ENCODE results near the gene SLC22A5.
A peak's percentile ranks its signal among the peaks of the same experiment; 100 is the strongest.
"Not testable (repeated sequence)": the region's sequence is repeated elsewhere in the genome, so short reads cannot be mapped to it uniquely, and the experiment has no call there.

The SLC22A5 gene

GRCh38 chr5:132411304-132412013, 41.9 kb downstream of the SLC22A5 start:
- H3K9me2 ChIP-seq (replicated peaks; ENCODE audit: insufficient read depth, low read length) = no peaks in the 10 kb centered on the region
- no peaks in the 10 kb centered on the region for H3K9me3 ChIP-seq (replicated peaks; ENCODE audit: insufficient read depth, low read length)
- peak overlapping the region; percentile 83 for H3K4me3 ChIP-seq (ENCODE audit: low read length)
- H3K27ac ChIP-seq (ENCODE audit: low read length) = peak overlapping the region; percentile 96
- peaks cover 79% of the 10 kb centered on the region for H3K79me2 ChIP-seq (ENCODE audit: low read length)
- TF ChIP-seq EZH2phosphoT487 (IDR thresholded peaks at IDR 0.05; ENCODE audit: low read length) (no peak), CTCF (IDR thresholded peaks at IDR 0.05; ENCODE audit: low read length) (no peak), EZH2 (optimal IDR thresholded peaks at IDR 0.05; ENCODE audit: low read depth, low read length) (no peak)
- H3K36me3 ChIP-seq (replicated peaks; ENCODE audit: insufficient read depth, low read length) = no peaks in the 10 kb centered on the region
- H3K4me1 ChIP-seq (ENCODE audit: low read length) = peaks cover 38% of the 10 kb centered on the region
- H2AFZ ChIP-seq (ENCODE audit: low read length) = no peak overlapping the region; the same call in 1 of the 2 replicates
- H3K4me2 ChIP-seq (ENCODE audit: low read depth, low read length) = peak overlapping the region; percentile 96
- no peaks in the 10 kb centered on the region for H4K20me1 ChIP-seq (ENCODE audit: insufficient read depth, low read length)
- H3K27me3 ChIP-seq (replicated peaks; ENCODE audit: insufficient read depth, low read length) = no peaks in the 10 kb centered on the region
- DNase-seq = peak; percentile 53
- H3K9ac ChIP-seq (ENCODE audit: low read length) = peak overlapping the region; percentile 99
- peaks cover 51% of the 10 kb centered on the region for H3F3A ChIP-seq (ENCODE audit: insufficient read depth, low read length)

- Histone ChIP-seq H3K79me2 (ENCODE audit: low read length) (peaks cover 93% of the 10 kb centered on the region), H3K27ac (ENCODE audit: low read length) (peak overlapping the region; percentile 96), H3K4me2 (ENCODE audit: low read depth, low read length) (peak overlapping the region; percentile 96)
These were observed 44.1 kb downstream of the SLC22A5 start for GRCh38 chr5:132413567-132413966.

GRCh38 chr5:132414634-132415378, 45.3 kb downstream of the SLC22A5 start:
- Histone ChIP-seq H3K27me3 (replicated peaks; ENCODE audit: insufficient read depth, low read length) (no peaks in the 10 kb centered on the region), H3K79me2 (ENCODE audit: low read length) (peaks cover 92% of the 10 kb centered on the region), H3K27ac (ENCODE audit: low read length) (peak overlapping the region; percentile 96), H3K4me1 (ENCODE audit: low read length) (peaks cover 50% of the 10 kb centered on the region), H3K36me3 (replicated peaks; ENCODE audit: insufficient read depth, low read length) (no peaks in the 10 kb centered on the region), H3K9me2 (replicated peaks; ENCODE audit: insufficient read depth, low read length) (no peaks in the 10 kb centered on the region), H3F3A (ENCODE audit: insufficient read depth, low read length) (peaks cover 58% of the 10 kb centered on the region), H3K9me3 (replicated peaks; ENCODE audit: insufficient read depth, low read length) (no peaks in the 10 kb centered on the region), H3K4me2 (ENCODE audit: low read depth, low read length) (peak overlapping the region; percentile 96), H3K9ac (ENCODE audit: low read length) (peak overlapping the region; percentile 99; the same call in 1 of the 2 replicates), H2AFZ (ENCODE audit: low read length) (no peak overlapping the region), H3K4me3 (ENCODE audit: low read length) (peak overlapping the region; percentile 28), H4K20me1 (ENCODE audit: insufficient read depth, low read length) (no peaks in the 10 kb centered on the region)
- peak; percentile 67 for DNase-seq
- TF ChIP-seq EZH2phosphoT487 (IDR thresholded peaks at IDR 0.05; ENCODE audit: low read length) (no peak), CTCF (IDR thresholded peaks at IDR 0.05; ENCODE audit: low read length) (no peak), EZH2 (optimal IDR thresholded peaks at IDR 0.05; ENCODE audit: low read depth, low read length) (no peak)

More at GRCh38 chr5:132413567-132413966, 44.1 kb downstream of the SLC22A5 start:
- Histone ChIP-seq H3K9ac (ENCODE audit: low read length) (peak overlapping the region; percentile 99), H2AFZ (ENCODE audit: low read length) (no peak overlapping the region), H3K36me3 (replicated peaks; ENCODE audit: insufficient read depth, low read length) (no peaks in the 10 kb centered on the region), H3K9me3 (replicated peaks; ENCODE audit: insufficient read depth, low read length) (no peaks in the 10 kb centered on the region), H3K4me3 (ENCODE audit: low read length) (peak overlapping the region; percentile 83), H3K4me1 (ENCODE audit: low read length) (peaks cover 47% of the 10 kb centered on the region), H4K20me1 (ENCODE audit: insufficient read depth, low read length) (no peaks in the 10 kb centered on the region), H3K9me2 (replicated peaks; ENCODE audit: insufficient read depth, low read length) (no peaks in the 10 kb centered on the region), H3F3A (ENCODE audit: insufficient read depth, low read length) (peaks cover 51% of the 10 kb centered on the region), H3K27me3 (replicated peaks; ENCODE audit: insufficient read depth, low read length) (no peaks in the 10 kb centered on the region)
- no peak for TF ChIP-seq EZH2phosphoT487 (IDR thresholded peaks at IDR 0.05; ENCODE audit: low read length)
- TF ChIP-seq CTCF (IDR thresholded peaks at IDR 0.05; ENCODE audit: low read length) = no peak
- no peak for TF ChIP-seq EZH2 (optimal IDR thresholded peaks at IDR 0.05; ENCODE audit: low read depth, low read length)
- peak; percentile 12 for DNase-seq

- not testable (repeated sequence) for H3K9me2 ChIP-seq (replicated peaks; ENCODE audit: insufficient read depth, low read length); H2AFZ ChIP-seq (ENCODE audit: low read length); H3K36me3 ChIP-seq (replicated peaks; ENCODE audit: insufficient read depth, low read length); H3K27me3 ChIP-seq (replicated peaks; ENCODE audit: insufficient read depth, low read length); DNase-seq; H3K9me3 ChIP-seq (replicated peaks; ENCODE audit: insufficient read depth, low read length); H4K20me1 ChIP-seq (ENCODE audit: insufficient read depth, low read length)
- H3K9ac ChIP-seq (ENCODE audit: low read length) = peak overlapping the region; percentile 99; the same call in 1 of the 2 replicates
- peaks cover 93% of the 10 kb centered on the region for H3K79me2 ChIP-seq (ENCODE audit: low read length)
- H3K4me1 ChIP-seq (ENCODE audit: low read length) = peaks cover 57% of the 10 kb centered on the region
- peaks cover 58% of the 10 kb centered on the region for H3F3A ChIP-seq (ENCODE audit: insufficient read depth, low read length)
- H3K4me3 ChIP-seq (ENCODE audit: low read length) = peak overlapping the region; percentile 28
- peak overlapping the region; percentile 96; the same call in 1 of the 2 replicates for H3K4me2 ChIP-seq (ENCODE audit: low read depth, low read length)
- peak overlapping the region; percentile 96; the same call in 1 of the 2 replicates for H3K27ac ChIP-seq (ENCODE audit: low read length)
These were observed 46.0 kb downstream of the SLC22A5 start for GRCh38 chr5:132415516-132415915.

Data from MM.1S (cell line).